Endodermal cell (in vitro differentiated cells): Measurements from ENCODE around the gene STRA6. TPM values are rescaled to one million over a fixed set of nuclear protein-coding genes. Genes with fewer than 3 reads are reported as not detected.

Experiments used
- DNase-seq: peaks from one replicate; pipeline ENCODE4 v3.0.0-alpha.2; 2017
- H3K27ac ChIP-seq: 2 replicates; pipeline ENCODE4 v1.5.1; 2013; ENCODE audit warnings: mild to moderate bottlenecking, low read depth, low read length, moderate library complexity
- H3K27me3 ChIP-seq: 2 replicates; pipeline ENCODE4 v1.6.1; 2013; ENCODE audit warnings: mild to moderate bottlenecking, low read length, moderate library complexity; ENCODE audit not compliant: insufficient read depth, control insufficient read depth, poor library complexity, severe bottlenecking
- H3K36me3 ChIP-seq: 2 replicates; pipeline ENCODE4 v1.7.0; 2013; ENCODE audit warnings: mild to moderate bottlenecking, low read length, moderate library complexity; ENCODE audit not compliant: control insufficient read depth, insufficient read depth
- H3K4me1 ChIP-seq: one replicate; pipeline ENCODE4 v1.7.0; 2013; ENCODE audit warnings: low read length; ENCODE audit not compliant: control insufficient read depth, insufficient read depth
- H3K4me3 ChIP-seq: 2 replicates; pipeline ENCODE4 v1.5.1; 2013; ENCODE audit warnings: mild to moderate bottlenecking, low read length, moderate library complexity
- H3K9ac ChIP-seq: 2 replicates; pipeline ENCODE4 v1.6.1; 2013; ENCODE audit warnings: mild to moderate bottlenecking, low read length, moderate library complexity; ENCODE audit not compliant: poor library complexity, severe bottlenecking; ENCODE audit errors: extremely low read depth
- H3K9me3 ChIP-seq: 2 replicates; pipeline ENCODE4 v1.6.1; 2013; ENCODE audit warnings: mild to moderate bottlenecking, low read length, moderate library complexity; ENCODE audit not compliant: control insufficient read depth
- H3K27ac Mint-ChIP-seq: 2 replicates; pipeline ENCODE4 v1.8.0; 2020; ENCODE audit warnings: mixed read lengths
- H3K27me3 Mint-ChIP-seq: 2 replicates; pipeline ENCODE4 v1.8.0; 2021; ENCODE audit warnings: mild to moderate bottlenecking, mixed read lengths; ENCODE audit not compliant: insufficient read depth
- H3K36me3 Mint-ChIP-seq: 2 replicates; pipeline ENCODE4 v1.8.0; 2020; ENCODE audit warnings: low read depth, mixed read lengths
- H3K4me1 Mint-ChIP-seq: 2 replicates; pipeline ENCODE4 v1.8.0; 2020; ENCODE audit warnings: mixed read lengths
- H3K4me3 Mint-ChIP-seq: 2 replicates; pipeline ENCODE4 v1.8.0; 2020; ENCODE audit warnings: mild to moderate bottlenecking, moderate library complexity, mixed read lengths
- H3K9me3 Mint-ChIP-seq: 2 replicates; pipeline ENCODE4 v1.8.0; 2020; ENCODE audit warnings: mild to moderate bottlenecking, mixed read lengths
- WGBS, 2 experiments: methylation state at CpG; one replicate each; pipeline versions ENCODE4 v1.1.5 to v1.1.7; 2013; ENCODE audit warnings: missing lambda C conversion rate in 2 of 2, mixed read lengths in 1 of 2; ENCODE audit not compliant: insufficient coverage in 1 of 2, insufficient read length in 1 of 2; 5-methylcytosine and 5-hydroxymethylcytosine counted together
- total RNA-seq, 2 donors: library from RNA; stranded (reverse); fragmentation: NEBNext Ultra II Directional in 1 of 2; extraction: Animal tissue kit (Norgen Biotek cat#: 25700) in 1 of 2; gene quantifications; 2 replicates in 1 of 2; 3 replicates in 1 of 2; pipeline ENCODE4 v1.2.1, GENCODE V29; 2021
- TF ChIP-seq, protein P1 (sequence below): fragments of 200-600 bp; sonication (generic); conservative IDR thresholded peaks from 2 replicates; pipeline ENCODE4 v1.5.0; 2021; ENCODE audit warnings: antibody characterized with exemption, mild to moderate bottlenecking

STRA6 gene
- total RNA-seq, 2 donors from 2014 or later = 18.2 to 26.2 TPM

DNA sequence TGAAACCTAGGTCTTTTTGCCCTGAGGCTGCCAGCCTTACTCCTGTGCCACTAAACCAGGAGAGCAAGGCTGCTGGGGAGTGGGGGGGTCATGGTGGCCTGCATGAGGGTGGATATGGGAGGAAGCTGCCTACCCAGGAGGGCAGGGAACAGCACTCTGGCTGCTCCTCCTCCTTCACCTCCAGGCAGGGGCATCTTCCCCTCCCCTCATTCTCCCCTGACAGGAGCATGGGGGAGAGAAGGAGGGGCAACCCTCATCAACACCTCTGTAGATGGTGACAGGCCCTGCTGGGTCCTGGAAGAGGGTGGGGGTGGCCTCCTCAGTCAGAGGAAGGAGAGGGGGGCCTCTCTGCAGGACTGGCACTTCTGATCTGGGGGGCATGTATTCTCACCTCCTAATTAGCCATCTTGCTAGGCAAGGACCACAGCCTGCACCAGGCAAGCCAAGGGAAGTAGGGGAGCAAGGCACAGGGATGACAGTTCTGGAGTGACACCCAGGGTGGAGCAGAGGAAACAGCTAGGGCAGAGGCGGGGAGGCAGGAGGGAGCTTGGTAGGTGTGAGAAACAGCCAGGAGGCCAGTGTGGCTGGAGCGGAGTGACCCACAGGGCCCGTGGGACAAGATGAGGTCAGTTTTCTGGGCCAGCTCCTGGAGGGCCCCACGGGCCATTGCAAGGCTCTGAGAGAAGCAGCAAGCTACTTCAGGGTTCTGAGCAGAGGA is 38.5 kb upstream of the STRA6 start:
- TF ChIP-seq, protein P1, sequence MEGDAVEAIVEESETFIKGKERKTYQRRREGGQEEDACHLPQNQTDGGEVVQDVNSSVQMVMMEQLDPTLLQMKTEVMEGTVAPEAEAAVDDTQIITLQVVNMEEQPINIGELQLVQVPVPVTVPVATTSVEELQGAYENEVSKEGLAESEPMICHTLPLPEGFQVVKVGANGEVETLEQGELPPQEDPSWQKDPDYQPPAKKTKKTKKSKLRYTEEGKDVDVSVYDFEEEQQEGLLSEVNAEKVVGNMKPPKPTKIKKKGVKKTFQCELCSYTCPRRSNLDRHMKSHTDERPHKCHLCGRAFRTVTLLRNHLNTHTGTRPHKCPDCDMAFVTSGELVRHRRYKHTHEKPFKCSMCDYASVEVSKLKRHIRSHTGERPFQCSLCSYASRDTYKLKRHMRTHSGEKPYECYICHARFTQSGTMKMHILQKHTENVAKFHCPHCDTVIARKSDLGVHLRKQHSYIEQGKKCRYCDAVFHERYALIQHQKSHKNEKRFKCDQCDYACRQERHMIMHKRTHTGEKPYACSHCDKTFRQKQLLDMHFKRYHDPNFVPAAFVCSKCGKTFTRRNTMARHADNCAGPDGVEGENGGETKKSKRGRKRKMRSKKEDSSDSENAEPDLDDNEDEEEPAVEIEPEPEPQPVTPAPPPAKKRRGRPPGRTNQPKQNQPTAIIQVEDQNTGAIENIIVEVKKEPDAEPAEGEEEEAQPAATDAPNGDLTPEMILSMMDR = no peak
- Mint-ChIP-seq H3K27ac (no peak overlapping the region), H3K9me3 (no peaks in the 10 kb centered on the region), H3K36me3 (no peaks in the 10 kb centered on the region), H3K4me3 (no peak overlapping the region), H3K27me3 (no peaks in the 10 kb centered on the region), H3K4me1 (peaks cover 52% of the 10 kb centered on the region)
- Histone ChIP-seq H3K36me3 (no peaks in the 10 kb centered on the region), H3K4me1 (peaks cover 18% of the 10 kb centered on the region), H3K4me3 (no peak overlapping the region), H3K27ac (no peak overlapping the region), H3K9ac (no peak overlapping the region), H3K9me3 (no peaks in the 10 kb centered on the region), H3K27me3 (no peaks in the 10 kb centered on the region)
- 65 to 70% methylated on average over 3 to 4 of the region's 4 CpGs for WGBS, 2 experiments
- DNase-seq = peak; percentile 74

DNA sequence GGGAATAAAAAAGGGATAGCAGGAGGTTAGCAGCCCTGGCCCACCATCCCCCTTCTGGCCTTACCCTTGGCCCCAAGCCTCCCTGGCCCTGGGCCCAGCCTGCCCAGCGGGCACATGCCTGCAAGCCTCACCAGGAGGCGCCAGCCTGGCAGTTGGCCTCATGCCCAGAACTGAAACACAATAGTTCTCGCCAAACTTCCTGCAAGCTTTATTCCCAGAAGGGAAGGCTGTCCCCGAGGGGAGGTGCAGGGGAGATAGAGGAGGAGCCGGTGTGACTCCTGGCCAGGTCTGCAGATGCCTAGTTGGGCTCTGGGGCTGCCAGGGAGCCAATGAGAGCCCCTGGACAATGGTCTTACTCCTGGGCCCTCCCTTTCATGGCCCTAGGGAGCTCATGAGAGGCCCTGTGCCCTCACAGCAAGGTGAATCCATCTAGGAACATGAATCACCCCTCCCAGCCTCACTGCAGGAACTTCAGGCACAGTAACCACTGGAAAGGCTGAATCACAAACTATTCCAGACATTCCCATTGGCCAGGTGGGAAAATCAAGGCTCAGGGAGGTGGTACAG is 37.5 kb upstream of the STRA6 start:
- Mint-ChIP-seq H3K27ac (no peak overlapping the region), H3K4me1 (peaks cover 45% of the 10 kb centered on the region), H3K36me3 (no peaks in the 10 kb centered on the region), H3K9me3 (no peaks in the 10 kb centered on the region), H3K4me3 (no peak overlapping the region), H3K27me3 (no peaks in the 10 kb centered on the region)
- 78 to 79% methylated on average over 3 to 5 of the region's 5 CpGs for WGBS, 2 experiments
- DNase-seq = peak; percentile 85
- Histone ChIP-seq H3K27ac (no peak overlapping the region), H3K36me3 (no peaks in the 10 kb centered on the region), H3K27me3 (no peaks in the 10 kb centered on the region), H3K4me3 (no peak overlapping the region), H3K9me3 (no peaks in the 10 kb centered on the region), H3K4me1 (peaks cover 18% of the 10 kb centered on the region), H3K9ac (no peak overlapping the region)
- TF ChIP-seq, protein P1 = peak; percentile 35

DNA sequence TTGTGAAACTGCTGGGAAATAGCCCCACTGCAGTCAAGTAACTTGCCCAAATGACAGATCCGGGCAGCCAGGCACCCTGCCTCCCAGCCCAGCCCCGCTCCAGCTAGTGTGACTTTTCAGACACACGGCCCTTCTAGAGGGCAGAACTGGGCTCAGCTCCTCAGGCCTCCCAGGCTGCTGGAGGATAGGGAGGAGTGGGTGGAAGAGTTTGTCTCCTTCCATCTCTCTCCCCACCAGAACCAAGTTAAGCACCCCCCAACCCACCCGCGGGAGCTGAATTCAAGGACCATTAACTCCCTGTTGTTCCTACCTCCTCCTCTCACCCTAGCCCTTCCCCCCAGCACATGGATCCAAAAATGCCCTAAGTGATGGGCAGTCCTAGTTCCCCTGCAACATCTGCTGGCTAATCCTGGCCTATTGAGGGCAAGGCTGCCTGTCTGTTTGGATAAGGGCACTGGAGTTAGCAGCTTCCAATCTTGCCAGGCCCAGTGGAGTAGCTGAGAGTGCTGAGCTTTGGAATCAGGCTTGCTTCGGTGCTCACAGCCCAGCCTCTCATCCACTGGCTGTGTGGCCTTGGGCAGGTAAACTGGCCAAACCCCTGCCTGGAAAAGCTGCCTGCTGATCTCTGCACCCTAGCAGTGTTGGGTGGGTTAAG is 36.6 kb upstream of the STRA6 start:
- Histone ChIP-seq H3K4me3 (no peak overlapping the region), H3K9me3 (no peaks in the 10 kb centered on the region), H3K27ac (no peak overlapping the region), H3K36me3 (no peaks in the 10 kb centered on the region), H3K27me3 (no peaks in the 10 kb centered on the region), H3K4me1 (peaks cover 18% of the 10 kb centered on the region), H3K9ac (no peak overlapping the region)
- WGBS, 2 experiments = 40 to 61% methylated on average over 1 to 5 of the region's 6 CpGs
- Mint-ChIP-seq H3K9me3 (no peaks in the 10 kb centered on the region), H3K4me1 (peaks cover 41% of the 10 kb centered on the region), H3K4me3 (no peak overlapping the region), H3K36me3 (no peaks in the 10 kb centered on the region), H3K27me3 (no peaks in the 10 kb centered on the region), H3K27ac (no peak overlapping the region)
- DNase-seq = peak; percentile 69
- TF ChIP-seq, protein P1 = no peak
